OCI-LY7 (cell line): Measurements from ENCODE around the gene C16orf96.

ENCODE experiments used
- CTCF ChIP-seq: fragments of 200-600 bp; sonication (generic); conservative IDR thresholded peaks from 2 replicates; pipeline ENCODE4 v1.5.1; 2014; ENCODE audit warnings: mild to moderate bottlenecking, antibody characterized with exemption, low read length, moderate library complexity, mixed read lengths
- EZH2phosphoT487 ChIP-seq: fragments of 200-600 bp; sonication (generic); IDR thresholded peaks from 2 replicates; pipeline ENCODE4 v1.6.1; 2018; ENCODE audit warnings: low read depth, borderline replicate concordance, mild to moderate bottlenecking, mixed run types, antibody characterized with exemption, low read length, moderate library complexity, mixed read lengths

GRCh38 chr16:4515611-4516233 lies 40.4 kb upstream of the C16orf96 start:
- TF ChIP-seq CTCF, result no peak
- no peak for TF ChIP-seq EZH2phosphoT487
